ENCODE results near the gene KRTAP20-2.

Gene KRTAP20-2

GRCh38 chr21:30674312-30674711 is 39.3 kb downstream of the KRTAP20-2 start:
- DNase-seq (ENCODE audit: low read depth, low spot score): no peak

- no peak for DNase-seq (ENCODE audit: low read depth, low spot score)
Measured at GRCh38 chr21:30676737-30677136, 41.7 kb downstream of the KRTAP20-2 start.

DNA sequence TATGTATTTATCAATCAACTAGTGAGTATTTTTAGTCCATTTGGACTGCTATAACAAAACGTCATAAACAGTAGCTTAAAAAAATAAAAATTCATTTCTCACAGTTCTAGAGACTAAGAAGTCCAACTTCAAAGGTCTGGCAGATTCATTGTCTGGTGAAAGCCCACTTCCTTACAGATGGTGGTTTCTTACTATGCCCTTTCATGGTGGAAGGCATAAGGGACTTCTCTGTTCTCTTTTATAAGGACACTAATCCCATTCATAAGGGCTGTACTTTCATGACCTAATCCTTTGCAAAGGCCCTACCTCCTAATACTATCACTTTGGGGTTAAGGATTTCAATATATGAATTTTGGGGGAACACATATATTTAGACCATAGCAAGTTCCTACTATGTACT is 45.6 kb downstream of the KRTAP20-2 start:
- DNase-seq (ENCODE audit: low read depth, low spot score): no peak

DNA sequence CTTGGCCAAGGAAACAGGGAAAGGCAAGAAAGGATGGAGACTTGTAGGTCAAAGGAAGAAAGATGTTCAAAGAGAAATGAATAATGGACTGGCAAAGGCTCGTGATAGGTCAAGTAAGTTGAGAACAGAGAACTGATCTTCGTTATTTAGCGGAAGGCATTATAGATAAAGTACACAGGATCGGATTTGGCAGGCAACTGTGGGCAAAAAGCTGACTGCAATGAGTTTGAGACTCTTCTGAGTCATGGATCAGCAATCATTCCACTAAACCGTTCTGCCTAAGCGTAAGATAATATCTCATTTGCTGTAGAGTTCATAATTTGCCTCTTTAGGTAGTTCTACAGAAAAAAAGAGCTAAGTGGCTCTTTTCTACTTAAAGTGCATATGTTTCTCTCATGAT is 49.5 kb downstream of the KRTAP20-2 start:
- DNase-seq (ENCODE audit: low read depth, low spot score): no peak

All from iPS DF 19.7 (cell line).